NCI-H2107 treated with DMSO at 0.1 percent for 48 hours (cell line): Measurements from ENCODE around the gene PGM3.

Source experiments
- DNase-seq: peaks from one replicate; lab custom pipeline; 2025; ENCODE audit not compliant: unreplicated experiment; lab: John Stamatoyannopoulos, UW

PGM3 gene

GRCh38 chr6:83124553-83124952, 68.5 kb downstream of the PGM3 start:
- no peak for DNase-seq

DNA sequence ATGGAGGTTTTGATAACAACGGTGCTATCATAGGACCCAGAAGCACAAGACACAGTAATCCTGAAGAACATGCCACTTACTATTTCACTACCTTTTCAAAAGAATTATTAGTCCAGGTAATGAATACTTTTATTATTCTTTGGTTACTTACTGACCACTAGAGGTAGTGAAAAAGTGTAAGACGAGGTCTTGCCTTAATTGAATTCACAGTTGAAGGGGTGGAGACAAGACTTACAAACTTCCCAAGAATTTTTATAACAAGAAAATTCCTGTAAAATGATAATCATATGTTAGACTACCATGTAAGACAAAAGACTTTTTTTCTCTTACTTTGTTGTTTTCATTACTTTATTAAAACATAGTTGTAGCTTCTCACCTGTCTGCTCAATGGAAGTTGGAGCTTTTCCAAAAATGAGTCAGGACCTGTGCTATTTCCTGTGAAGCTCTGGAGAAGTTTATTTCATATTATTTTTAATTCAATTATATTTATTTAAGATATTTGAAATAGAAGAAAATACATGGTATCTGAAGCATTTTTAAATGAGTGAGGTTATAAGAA, 73.2 kb downstream of the PGM3 start:
- no peak for DNase-seq

GRCh38 chr6:83117802-83118201, 75.3 kb downstream of the PGM3 start:
- DNase-seq, result no peak
